ENCODE data around the gene PTPRF. TPM values are rescaled to one million over a fixed set of nuclear protein-coding genes. Genes with fewer than 3 reads are reported as not detected.

The PTPRF gene
- polyA plus RNA-seq, 1 experiment = 68.3 TPM

DNA sequence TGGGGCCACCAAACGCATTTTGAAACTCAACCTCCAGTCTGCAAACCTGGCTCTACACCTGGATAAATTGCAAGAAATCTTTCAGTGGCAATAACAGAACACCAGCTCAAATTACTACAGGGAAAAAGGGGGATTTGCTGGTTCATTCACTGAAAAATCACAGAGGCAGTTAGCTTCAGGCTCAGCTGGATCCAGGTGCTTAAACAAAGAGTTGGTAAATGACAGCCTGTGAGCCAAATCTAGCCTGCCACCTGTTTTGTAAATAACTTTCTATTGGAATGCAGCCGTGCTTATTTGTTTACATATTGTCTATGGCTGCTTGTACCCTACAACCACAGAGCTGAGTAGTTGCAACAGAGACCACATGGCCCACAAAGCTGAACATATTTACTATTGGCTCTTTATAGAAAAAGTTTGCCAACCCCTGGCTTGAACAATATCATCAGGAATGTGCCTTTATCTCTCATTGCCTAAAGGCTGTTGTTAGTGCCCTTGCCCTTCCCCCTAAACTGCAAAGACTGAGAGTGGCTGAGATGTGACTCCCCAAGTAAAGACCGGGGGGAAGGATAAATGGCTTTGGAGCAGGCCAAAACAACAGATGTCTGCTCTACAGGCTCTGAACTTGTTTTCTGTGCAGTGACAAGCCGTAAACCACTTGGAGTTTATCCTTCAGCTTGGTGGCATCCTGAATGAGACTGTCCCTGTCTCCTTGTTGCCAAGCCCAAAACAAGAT, 21.5 kb upstream of the PTPRF start:
- POLR2A ChIA-PET = no interaction called here

DNA sequence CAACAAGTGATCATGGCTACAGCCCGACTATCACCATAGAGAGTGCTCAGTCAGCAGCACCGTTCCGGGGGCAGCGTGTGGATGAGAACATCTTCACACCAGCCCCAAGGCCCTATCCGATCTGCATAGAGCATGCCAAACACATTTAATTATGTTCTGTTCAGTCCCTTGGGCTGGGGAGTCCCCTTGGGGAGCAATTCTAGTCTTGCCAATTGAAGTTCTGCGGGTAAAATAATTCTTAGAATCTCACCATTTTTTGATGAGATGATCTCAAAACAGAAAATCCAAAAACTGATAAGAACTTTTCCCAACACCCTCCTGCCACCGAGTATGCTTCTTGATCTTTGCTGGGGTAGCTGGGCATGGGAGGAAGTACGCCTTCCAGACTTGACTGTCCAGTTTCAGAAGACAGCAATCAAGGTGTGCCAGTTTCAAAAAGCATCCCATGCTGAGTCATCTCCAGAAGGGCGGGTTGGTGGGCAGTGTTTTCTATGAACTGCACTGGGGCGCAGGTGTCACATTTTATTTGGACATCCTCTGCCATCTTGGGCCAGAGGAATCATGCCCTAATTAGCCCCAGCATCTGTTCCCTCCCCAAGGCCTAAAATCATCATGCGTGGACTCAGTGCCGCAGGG, 20.8 kb upstream of the PTPRF start:
- Histone ChIP-seq H3K4me3 (ENCODE audit: low read depth, low read length) (no peak overlapping the region), H3K27me3 (ENCODE audit: control insufficient read depth, insufficient read depth, low read length) (no peaks in the 10 kb centered on the region), H3K9me3 (ENCODE audit: control insufficient read depth, insufficient read depth, low read length) (peaks cover 4% of the 10 kb centered on the region; the same call in 1 of the 2 replicates), H3K27ac (ENCODE audit: low read depth, low read length) (no peak overlapping the region)
- ChIA-PET CTCF (no interaction called here), POLR2A (no interaction called here)
- no peak for TF ChIP-seq CTCF (IDR thresholded peaks at IDR 0.05; ENCODE audit: low read depth, low read length)
- no peak for DNase-seq (ENCODE audit: low read depth, low spot score)

More for the DNA sequence above, 21.5 kb upstream of the PTPRF start:
- no peak overlapping the region for H3K4me3 ChIP-seq (ENCODE audit: low read depth, low read length)
- no peak for DNase-seq (ENCODE audit: low read depth, low spot score)
- no peak overlapping the region for H3K27ac ChIP-seq (ENCODE audit: low read depth, low read length)
- no peaks in the 10 kb centered on the region for H3K27me3 ChIP-seq (ENCODE audit: control insufficient read depth, insufficient read depth, low read length)
- CTCF ChIA-PET = no interaction called here
- TF ChIP-seq CTCF (IDR thresholded peaks at IDR 0.05; ENCODE audit: low read depth, low read length) = no peak
- peaks cover 4% of the 10 kb centered on the region; the same call in 1 of the 2 replicates for H3K9me3 ChIP-seq (ENCODE audit: control insufficient read depth, insufficient read depth, low read length)

- H3K9me3 ChIP-seq (ENCODE audit: control insufficient read depth, insufficient read depth, low read length) = peaks cover 4% of the 10 kb centered on the region; the same call in 1 of the 2 replicates
- H3K4me3 ChIP-seq (ENCODE audit: low read depth, low read length) = no peak overlapping the region
- no peak for TF ChIP-seq CTCF (IDR thresholded peaks at IDR 0.05; ENCODE audit: low read depth, low read length)
- H3K27ac ChIP-seq (ENCODE audit: low read depth, low read length) = no peak overlapping the region
- no peak for DNase-seq (ENCODE audit: low read depth, low spot score)
- H3K27me3 ChIP-seq (ENCODE audit: control insufficient read depth, insufficient read depth, low read length) = no peaks in the 10 kb centered on the region
- ChIA-PET POLR2A (no interaction called here), CTCF (no interaction called here)
These were observed 20.1 kb upstream of the PTPRF start for GRCh38 chr1:43510621-43511020.

GRCh38 chr1:43511394-43511793, 19.3 kb upstream of the PTPRF start:
- H3K27me3 ChIP-seq (ENCODE audit: control insufficient read depth, insufficient read depth, low read length) = no peaks in the 10 kb centered on the region
- no peak for DNase-seq (ENCODE audit: low read depth, low spot score)
- TF ChIP-seq CTCF (IDR thresholded peaks at IDR 0.05; ENCODE audit: low read depth, low read length) = no peak
- H3K4me3 ChIP-seq (ENCODE audit: low read depth, low read length) = no peak overlapping the region
- no peak overlapping the region for H3K27ac ChIP-seq (ENCODE audit: low read depth, low read length)
- H3K9me3 ChIP-seq (ENCODE audit: control insufficient read depth, insufficient read depth, low read length) = peaks cover 4% of the 10 kb centered on the region; the same call in 1 of the 2 replicates
- POLR2A ChIA-PET = no interaction called here
- CTCF ChIA-PET = interaction anchor here (1.1 kb wide), 1 partner anchor 18 kb away, joined by 3 read pairs; no protein-coding TSS in a partner anchor

DNA sequence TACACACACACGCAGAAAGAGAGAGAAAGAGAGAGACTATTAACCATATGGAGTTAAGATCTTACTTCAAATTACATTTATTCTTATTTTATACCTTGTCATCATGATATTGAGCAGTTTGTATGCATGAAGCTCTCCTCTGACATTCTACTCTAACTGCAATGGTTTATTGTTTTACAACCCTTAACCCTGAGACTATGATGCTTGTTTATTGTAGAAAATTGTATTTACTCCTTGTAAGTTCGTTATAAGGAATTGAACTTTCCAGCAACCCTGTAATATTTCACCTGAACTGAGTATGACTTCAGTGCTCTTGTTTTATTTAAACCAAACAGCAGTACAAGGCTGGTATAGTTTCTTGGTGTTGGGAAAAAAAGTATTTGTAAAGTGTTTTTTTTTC, 18.6 kb upstream of the PTPRF start:
- no peak overlapping the region for H3K4me3 ChIP-seq (ENCODE audit: low read depth, low read length)
- no peaks in the 10 kb centered on the region for H3K27me3 ChIP-seq (ENCODE audit: control insufficient read depth, insufficient read depth, low read length)
- H3K9me3 ChIP-seq (ENCODE audit: control insufficient read depth, insufficient read depth, low read length) = peaks cover 4% of the 10 kb centered on the region; the same call in 1 of the 2 replicates
- H3K27ac ChIP-seq (ENCODE audit: low read depth, low read length) = no peak overlapping the region
- DNase-seq (ENCODE audit: low read depth, low spot score) = no peak
- ChIA-PET POLR2A (no interaction called here), CTCF (interaction anchor here (1.1 kb wide), 1 partner anchor 18 kb away, joined by 3 read pairs; no protein-coding TSS in a partner anchor)
- no peak for TF ChIP-seq CTCF (IDR thresholded peaks at IDR 0.05; ENCODE audit: low read depth, low read length)

Measured in AG04450 (cell line).